GM13977 (cell line): Measurements from ENCODE around the gene LENEP.

ENCODE experiments used
- DNase-seq: peaks from one replicate; pipeline ENCODE4 v3.0.0; 2012; ENCODE audit warnings: low spot score
- in situ Hi-C: fragments of 300-500 bp; cut with MboI; formaldehyde crosslinking; loops from one replicate; pipeline ENCODE4 v1.12.0; 2022; ENCODE audit warnings: low sequenced_read_pairs, low pct_unique_long_range_greater_than_20kb, mixed read lengths, inconsistent platforms; ENCODE audit not compliant: unreplicated experiment
- TF ChIP-seq, protein P1 (sequence below): IDR thresholded peaks from 2 replicates; pipeline ENCODE4 v1.5.1; 2012; ENCODE audit warnings: mild to moderate bottlenecking, control low read depth; ENCODE audit not compliant: insufficient read depth; ENCODE audit errors: extremely low read depth, missing control alignments

LENEP gene

DNA sequence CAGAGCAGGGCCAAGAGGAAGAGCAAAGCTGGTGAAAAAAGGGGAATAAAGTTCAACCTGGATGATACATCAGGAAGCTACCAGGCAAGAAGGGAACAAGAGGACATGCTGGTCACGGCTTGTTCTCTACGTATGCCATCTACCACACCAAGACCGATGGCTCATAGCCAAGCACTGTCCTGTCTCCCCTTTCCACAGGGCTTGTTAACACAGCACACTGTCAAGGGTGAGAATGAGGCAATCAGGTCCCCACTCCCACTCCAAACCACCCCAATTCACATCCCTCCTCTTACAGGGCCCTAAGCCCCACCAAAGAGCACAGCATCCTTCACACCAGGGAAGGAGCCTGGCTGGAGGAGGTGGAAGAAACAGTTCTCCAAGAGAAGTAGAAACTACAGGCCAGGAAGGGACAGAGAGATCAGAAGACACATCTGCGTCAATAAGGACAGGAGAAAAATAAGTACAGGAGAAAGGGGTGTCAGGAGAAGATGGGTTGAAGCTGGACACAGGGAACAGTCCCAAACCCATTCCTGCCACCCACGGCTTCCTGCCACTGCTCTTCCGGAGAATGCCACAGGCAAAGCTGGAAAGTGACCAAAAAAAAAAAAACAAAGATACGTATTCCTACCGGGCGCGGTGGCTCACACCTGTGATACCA lies 21.9 kb upstream of the LENEP start:
- TF ChIP-seq, protein P1, sequence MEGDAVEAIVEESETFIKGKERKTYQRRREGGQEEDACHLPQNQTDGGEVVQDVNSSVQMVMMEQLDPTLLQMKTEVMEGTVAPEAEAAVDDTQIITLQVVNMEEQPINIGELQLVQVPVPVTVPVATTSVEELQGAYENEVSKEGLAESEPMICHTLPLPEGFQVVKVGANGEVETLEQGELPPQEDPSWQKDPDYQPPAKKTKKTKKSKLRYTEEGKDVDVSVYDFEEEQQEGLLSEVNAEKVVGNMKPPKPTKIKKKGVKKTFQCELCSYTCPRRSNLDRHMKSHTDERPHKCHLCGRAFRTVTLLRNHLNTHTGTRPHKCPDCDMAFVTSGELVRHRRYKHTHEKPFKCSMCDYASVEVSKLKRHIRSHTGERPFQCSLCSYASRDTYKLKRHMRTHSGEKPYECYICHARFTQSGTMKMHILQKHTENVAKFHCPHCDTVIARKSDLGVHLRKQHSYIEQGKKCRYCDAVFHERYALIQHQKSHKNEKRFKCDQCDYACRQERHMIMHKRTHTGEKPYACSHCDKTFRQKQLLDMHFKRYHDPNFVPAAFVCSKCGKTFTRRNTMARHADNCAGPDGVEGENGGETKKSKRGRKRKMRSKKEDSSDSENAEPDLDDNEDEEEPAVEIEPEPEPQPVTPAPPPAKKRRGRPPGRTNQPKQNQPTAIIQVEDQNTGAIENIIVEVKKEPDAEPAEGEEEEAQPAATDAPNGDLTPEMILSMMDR: no peak
- in situ Hi-C loops: no loop called here
- no peak for DNase-seq

DNA sequence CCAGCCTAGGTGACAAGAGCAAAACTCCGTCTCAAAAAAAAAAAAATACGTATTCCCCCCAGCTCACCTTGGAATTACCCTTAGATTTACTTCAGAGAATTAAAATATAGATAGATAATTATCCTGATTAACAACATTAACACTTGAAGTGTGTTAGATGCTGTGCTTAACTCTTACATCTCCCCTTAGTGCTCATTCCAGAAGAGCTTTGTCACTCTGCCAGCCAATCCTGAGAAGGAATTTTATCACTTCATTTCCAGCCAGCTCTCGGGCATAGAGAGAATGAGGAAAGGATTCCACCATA lies 21.2 kb upstream of the LENEP start:
- in situ Hi-C loops: no loop called here
- DNase-seq: no peak
- TF ChIP-seq, protein P1: no peak

DNA sequence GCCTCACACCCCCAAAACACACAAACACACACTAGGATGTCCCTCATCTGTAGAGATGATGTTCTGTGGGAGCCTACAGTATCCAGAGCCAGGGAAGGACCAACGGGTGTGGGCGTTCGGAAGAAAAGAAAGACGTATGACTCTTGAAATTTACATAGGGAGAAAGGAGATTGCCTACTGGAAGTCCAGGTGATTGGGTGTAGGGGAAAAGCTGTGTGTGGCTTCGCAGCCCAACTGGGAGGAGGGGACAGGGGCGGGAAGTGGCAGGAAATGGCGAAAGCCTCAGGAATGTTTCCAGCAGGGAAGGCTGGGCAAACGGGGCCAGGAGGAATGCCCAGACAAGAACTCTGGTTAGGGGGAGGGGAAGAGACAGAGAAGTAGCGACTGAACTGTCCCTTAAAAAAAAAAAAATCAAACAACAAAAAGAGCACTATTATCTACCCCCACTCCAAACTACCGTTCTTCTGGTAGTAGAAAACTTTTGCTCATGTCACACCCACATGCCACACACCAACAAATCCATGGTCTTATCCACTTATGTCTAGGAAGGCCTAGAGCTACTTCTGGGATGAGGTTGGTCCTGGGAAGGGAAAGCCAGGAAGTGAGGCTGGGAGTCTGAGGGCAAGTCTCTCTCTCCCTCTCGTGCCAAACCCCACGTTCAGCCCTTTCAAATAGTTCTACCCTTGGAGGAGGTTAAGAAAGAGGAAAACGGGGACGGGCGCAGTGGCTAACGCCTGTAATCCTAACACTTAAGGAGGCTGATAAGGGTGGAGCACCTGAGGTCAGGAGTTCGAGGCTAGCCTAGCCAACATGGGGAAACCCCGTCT lies 20.7 kb upstream of the LENEP start:
- in situ Hi-C loops: no loop called here

DNA sequence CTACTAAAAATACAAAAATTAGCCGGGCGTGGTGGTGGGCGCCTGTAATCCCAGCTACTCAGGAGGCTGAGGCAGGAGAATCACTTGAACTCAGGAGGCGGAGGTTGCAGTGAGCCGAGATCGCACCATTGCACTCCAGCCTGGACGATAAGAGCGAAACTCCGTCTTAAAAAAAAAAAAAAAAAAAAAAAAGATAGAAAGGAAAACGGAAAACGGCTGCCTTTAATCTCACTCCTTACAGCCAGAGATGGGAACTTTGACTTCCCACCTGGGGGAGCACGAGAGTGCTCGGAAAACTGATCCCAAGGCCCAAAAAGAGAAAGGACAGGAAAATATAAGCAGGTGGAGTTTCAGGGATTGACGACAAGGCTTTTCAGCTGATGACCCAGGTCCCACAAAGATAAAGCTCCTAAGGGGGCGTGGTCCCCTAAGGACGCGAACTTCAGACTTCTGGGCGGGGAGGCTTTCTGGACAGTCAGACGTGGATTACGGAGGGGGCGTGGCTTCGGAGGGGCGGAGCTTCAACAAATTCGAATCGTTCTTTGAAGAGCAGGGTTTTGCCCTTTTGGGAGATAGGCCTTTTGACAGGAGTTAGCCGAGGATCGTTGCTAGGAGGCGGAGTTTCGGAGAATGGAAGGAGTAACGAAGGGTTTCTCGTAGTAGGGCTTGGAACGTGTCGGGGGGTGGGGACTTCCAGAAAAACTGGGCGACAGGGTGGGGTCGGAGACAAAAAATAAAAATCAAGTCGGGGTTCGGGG lies 19.9 kb upstream of the LENEP start:
- in situ Hi-C loops: no loop called here
- TF ChIP-seq, protein P1: no peak
- peak; percentile 90 for DNase-seq

More for the DNA sequence above, 20.7 kb upstream of the LENEP start:
- no peak for DNase-seq
- TF ChIP-seq, protein P1: no peak

DNA sequence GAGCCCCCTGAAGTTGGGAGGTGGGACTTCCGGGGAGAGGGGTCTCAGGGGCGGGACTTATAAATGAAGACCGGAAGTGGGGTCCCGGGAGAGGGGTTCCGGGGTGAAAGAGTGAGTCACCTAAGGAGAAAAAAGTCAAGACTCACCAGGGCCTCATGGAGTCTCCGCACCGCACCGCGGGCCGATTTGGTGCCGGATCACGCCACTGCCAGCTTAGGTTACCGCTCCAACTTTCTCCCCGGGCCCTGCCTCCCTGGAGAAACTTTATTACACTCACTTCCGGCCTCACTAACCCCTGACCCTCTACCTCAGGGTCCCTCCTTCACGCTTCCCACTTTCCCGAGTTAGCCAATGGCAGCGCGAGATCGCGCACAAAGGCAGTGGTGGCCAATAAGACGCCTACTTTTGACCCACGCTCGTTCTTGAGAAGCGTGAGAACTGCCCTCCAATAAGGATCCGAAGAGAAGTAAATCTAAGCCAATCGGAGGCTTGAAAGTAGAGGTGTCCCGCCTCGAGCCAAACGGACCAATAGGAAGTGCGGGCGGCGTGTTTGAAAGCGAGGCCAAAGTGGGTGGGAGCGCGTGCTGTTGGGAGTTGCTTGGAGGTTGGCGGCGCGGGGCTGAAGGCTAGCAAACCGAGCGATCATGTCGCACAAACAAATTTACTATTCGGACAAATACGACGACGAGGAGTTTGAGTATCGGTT lies 19.1 kb upstream of the LENEP start, which contains the start of gene CKS1B:
Gene CKS1B, plus strand, starts transcription at position 580 of the 706 bp plus-strand sequence. Its CDS starts 65 bp downstream, at position 645.
- TF ChIP-seq, protein P1: no peak
- peak; percentile 95 for DNase-seq
- in situ Hi-C loops: no loop called here
